Vagina (tissue), 2 donors: ENCODE results near the gene PACS2.

Experiments
- POLR2A ChIP-seq, 2 donors: fragments of 450-650 bp; IDR thresholded peaks; one replicate each; pipeline ENCODE4 v1.6.1; 2017; ENCODE audit warnings: antibody characterized with exemption in 2 of 2, mild to moderate bottlenecking in 2 of 2, moderate library complexity in 2 of 2
- TF ChIP-seq, protein P1 (sequence below), 3 experiments: fragments of 450-650 bp in 2 of 3; fragments of 200-600 bp in 1 of 3; sonication (generic) in 1 of 3; IDR thresholded peaks; one replicate each; pipeline ENCODE4 v1.5.1; 2017 to 2019; ENCODE audit warnings: antibody characterized with exemption in 3 of 3, mild to moderate bottlenecking in 2 of 3, moderate library complexity in 2 of 3

DNA sequence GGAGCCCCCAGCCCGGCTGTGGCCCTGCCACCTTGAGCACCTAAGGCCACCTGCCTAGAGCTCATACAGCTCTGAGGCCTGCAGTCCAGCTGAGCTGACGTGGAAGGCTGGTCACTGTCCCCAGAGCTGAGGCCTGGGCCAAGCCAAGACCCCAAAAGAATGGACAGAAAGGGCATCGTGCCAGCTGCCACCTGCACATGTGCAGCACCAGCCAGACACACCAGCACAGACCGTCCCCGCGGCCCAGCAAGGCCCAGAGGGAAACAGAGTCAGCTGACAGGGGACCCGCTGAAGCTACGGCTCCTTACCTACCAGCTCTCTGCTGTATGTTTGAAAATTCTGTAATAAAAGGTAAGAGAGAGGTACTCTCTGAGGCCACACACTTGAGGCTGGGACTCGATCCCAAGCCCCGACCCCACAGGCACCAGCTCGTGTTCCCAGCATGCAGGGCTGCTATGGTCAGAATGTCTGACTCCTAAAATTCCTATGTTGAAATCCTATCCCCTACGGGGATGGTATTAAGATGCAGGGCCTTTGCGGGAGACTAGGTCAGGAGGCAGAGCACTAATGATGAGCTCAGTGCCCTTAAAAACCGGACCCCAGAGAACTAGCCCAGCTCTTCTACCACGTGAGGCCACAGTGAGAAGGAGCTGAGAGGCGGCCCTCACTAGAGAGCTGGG lies 39.1 kb upstream of the PACS2 start:
- TF ChIP-seq, protein P1, sequence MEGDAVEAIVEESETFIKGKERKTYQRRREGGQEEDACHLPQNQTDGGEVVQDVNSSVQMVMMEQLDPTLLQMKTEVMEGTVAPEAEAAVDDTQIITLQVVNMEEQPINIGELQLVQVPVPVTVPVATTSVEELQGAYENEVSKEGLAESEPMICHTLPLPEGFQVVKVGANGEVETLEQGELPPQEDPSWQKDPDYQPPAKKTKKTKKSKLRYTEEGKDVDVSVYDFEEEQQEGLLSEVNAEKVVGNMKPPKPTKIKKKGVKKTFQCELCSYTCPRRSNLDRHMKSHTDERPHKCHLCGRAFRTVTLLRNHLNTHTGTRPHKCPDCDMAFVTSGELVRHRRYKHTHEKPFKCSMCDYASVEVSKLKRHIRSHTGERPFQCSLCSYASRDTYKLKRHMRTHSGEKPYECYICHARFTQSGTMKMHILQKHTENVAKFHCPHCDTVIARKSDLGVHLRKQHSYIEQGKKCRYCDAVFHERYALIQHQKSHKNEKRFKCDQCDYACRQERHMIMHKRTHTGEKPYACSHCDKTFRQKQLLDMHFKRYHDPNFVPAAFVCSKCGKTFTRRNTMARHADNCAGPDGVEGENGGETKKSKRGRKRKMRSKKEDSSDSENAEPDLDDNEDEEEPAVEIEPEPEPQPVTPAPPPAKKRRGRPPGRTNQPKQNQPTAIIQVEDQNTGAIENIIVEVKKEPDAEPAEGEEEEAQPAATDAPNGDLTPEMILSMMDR (IDR thresholded peaks at IDR 0.05), result no peak
- no peak for TF ChIP-seq POLR2A (IDR thresholded peaks at IDR 0.05)
